GM10266 (cell line): ENCODE results near the gene KIF26B.

Experiments
- DNase-seq: peaks from one replicate; pipeline ENCODE4 v3.0.0; 2012; ENCODE audit errors: extremely low spot score
- TF ChIP-seq, protein P1 (sequence below): IDR thresholded peaks from 2 replicates; pipeline ENCODE4 v1.5.1; 2012; ENCODE audit warnings: mild to moderate bottlenecking, low read depth; ENCODE audit not compliant: control insufficient read depth, insufficient read depth; ENCODE audit errors: missing control alignments

Gene KIF26B

DNA sequence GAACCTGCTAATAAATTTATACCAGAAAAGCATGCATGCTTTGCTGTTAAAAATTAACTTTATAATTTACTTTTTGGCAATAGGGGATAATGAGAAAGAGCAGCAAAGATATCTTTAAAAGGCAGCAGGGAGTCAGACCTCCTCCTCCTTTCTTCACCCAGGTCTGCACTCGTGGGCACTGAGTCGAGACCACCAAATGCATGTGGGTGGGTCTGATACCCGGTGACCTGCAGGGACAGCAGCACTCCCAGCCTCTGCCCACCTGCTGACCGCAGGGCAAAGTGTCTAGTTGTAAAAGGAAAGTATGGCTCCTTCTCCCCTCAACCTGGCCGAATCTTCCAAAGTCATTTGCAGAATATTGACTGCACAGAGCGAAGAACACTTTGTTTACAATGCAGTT lies 43.7 kb upstream of the KIF26B start:
- DNase-seq = no peak
- TF ChIP-seq, protein P1, sequence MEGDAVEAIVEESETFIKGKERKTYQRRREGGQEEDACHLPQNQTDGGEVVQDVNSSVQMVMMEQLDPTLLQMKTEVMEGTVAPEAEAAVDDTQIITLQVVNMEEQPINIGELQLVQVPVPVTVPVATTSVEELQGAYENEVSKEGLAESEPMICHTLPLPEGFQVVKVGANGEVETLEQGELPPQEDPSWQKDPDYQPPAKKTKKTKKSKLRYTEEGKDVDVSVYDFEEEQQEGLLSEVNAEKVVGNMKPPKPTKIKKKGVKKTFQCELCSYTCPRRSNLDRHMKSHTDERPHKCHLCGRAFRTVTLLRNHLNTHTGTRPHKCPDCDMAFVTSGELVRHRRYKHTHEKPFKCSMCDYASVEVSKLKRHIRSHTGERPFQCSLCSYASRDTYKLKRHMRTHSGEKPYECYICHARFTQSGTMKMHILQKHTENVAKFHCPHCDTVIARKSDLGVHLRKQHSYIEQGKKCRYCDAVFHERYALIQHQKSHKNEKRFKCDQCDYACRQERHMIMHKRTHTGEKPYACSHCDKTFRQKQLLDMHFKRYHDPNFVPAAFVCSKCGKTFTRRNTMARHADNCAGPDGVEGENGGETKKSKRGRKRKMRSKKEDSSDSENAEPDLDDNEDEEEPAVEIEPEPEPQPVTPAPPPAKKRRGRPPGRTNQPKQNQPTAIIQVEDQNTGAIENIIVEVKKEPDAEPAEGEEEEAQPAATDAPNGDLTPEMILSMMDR = no peak

DNA sequence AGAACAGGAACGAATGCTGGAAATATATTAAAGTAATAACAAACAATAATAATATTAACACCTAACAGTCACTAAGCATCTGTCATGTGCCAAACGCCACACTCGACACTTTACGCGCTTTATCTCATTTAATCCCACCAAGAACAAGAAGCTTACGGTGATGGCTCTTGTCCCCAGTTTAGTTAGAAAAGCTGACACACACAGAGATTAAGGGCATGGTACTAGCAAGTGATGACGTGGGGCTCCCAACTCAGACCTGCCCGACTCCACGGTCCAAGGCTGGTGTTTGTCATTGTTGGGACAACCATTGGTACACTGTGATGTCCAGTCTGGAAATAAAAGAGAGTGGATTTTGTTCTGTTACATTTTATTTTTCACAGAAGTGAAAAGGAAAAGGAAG lies 41.1 kb upstream of the KIF26B start:
- TF ChIP-seq, protein P1 = no peak
- DNase-seq = no peak

DNA sequence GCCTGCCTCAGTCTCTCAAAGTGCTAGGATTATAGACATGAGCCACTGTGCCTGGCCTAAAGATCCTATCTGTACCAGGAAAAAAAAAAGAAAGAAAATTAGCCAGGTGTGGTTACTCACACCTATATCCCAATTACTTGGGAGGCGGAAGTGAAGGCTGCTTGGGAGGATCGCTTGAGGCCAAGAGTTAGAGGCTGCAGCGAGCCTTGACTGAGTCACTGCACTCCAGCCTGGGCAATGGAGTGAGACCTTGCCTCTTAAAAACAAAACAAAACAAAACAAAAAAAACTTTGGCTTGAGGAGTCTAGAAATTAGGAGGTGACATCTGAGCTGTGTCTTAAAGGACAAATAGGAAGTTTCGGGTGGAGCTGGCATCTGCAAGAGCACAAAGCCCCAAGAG lies 38.7 kb upstream of the KIF26B start:
- TF ChIP-seq, protein P1 = no peak
- no peak for DNase-seq

GRCh38 chr1:245116751-245117150 lies 38.0 kb upstream of the KIF26B start:
- TF ChIP-seq, protein P1 = no peak
- DNase-seq = no peak

- DNase-seq = no peak
- TF ChIP-seq, protein P1 = no peak
Measured at GRCh38 chr1:245118066-245118465, 36.7 kb upstream of the KIF26B start.

- no peak for DNase-seq
Measured at GRCh38 chr1:245118806-245119205, 36.0 kb upstream of the KIF26B start.

GRCh38 chr1:245121523-245121922 lies 33.3 kb upstream of the KIF26B start:
- DNase-seq = no peak
- TF ChIP-seq, protein P1 = no peak

More at GRCh38 chr1:245118806-245119205, 36.0 kb upstream of the KIF26B start:
- TF ChIP-seq, protein P1 = no peak

- TF ChIP-seq, protein P1 = no peak
- no peak for DNase-seq
Measured at GRCh38 chr1:245124241-245124640, 30.5 kb upstream of the KIF26B start.
